ENCODE measurements around the gene COG7. TPM values are rescaled to one million over a fixed set of nuclear protein-coding genes. Genes with fewer than 3 reads are reported as not detected.
"Not testable (repeated sequence)": the region's sequence is repeated elsewhere in the genome, so short reads cannot be mapped to it uniquely, and the experiment has no call there.

COG7 gene
- total RNA-seq, 4 donors from 2014 or later = 6.9 to 18.6 (median 16.0) TPM

- WGBS, 2 donors (ENCODE audit: low coverage in 1 of 2) = 90% methylated on average over 2 of the region's 5 CpGs; no CpG with 5 or more reads in 1 of the 2 donors
- no peak for ATAC-seq
- TF ChIP-seq CTCF (IDR thresholded peaks at IDR 0.05) = no peak
- TF ChIP-seq POLR2AphosphoS5 (IDR thresholded peaks at IDR 0.05) = no peak
- TF ChIP-seq EP300 (IDR thresholded peaks at IDR 0.05) = no peak
- TF ChIP-seq POLR2A (IDR thresholded peaks at IDR 0.05) = no peak
- Histone ChIP-seq H3K4me3 (no peak overlapping the region), H3K36me3 (peaks cover 0 to 100% of the 10 kb centered on the region in 2 donors), H3K9me3 (no peaks in the 10 kb centered on the region), H3K27ac (no peak overlapping the region), H3K27me3 (no peaks in the 10 kb centered on the region), H3K4me1 (no peaks in the 10 kb centered on the region)
Observed at GRCh38 chr16:23486480-23486879, 33.5 kb upstream of the COG7 start.

- peaks cover 0 to 100% of the 10 kb centered on the region in 2 donors for H3K36me3 ChIP-seq
- TF ChIP-seq EP300 (IDR thresholded peaks at IDR 0.05) = no peak
- TF ChIP-seq POLR2A (IDR thresholded peaks at IDR 0.05) = no peak
- TF ChIP-seq CTCF (IDR thresholded peaks at IDR 0.05) = no peak
- no peak for TF ChIP-seq POLR2AphosphoS5 (IDR thresholded peaks at IDR 0.05)
Observed at GRCh38 chr16:23485841-23486240, 32.9 kb upstream of the COG7 start.

GRCh38 chr16:23485257-23485614, 32.2 kb upstream of the COG7 start:
- TF ChIP-seq POLR2A (IDR thresholded peaks at IDR 0.05) (no peak), CTCF (IDR thresholded peaks at IDR 0.05) (no peak), POLR2AphosphoS5 (IDR thresholded peaks at IDR 0.05) (no peak), EP300 (IDR thresholded peaks at IDR 0.05) (no peak)
- Histone ChIP-seq H3K4me3 (no peak overlapping the region), H3K9me3 (no peaks in the 10 kb centered on the region), H3K4me1 (no peaks in the 10 kb centered on the region), H3K27me3 (no peaks in the 10 kb centered on the region), H3K27ac (no peak overlapping the region), H3K36me3 (peaks cover 0 to 100% of the 10 kb centered on the region in 2 donors)
- 75 to 85% methylated on average over 2 of the region's 2 CpGs for WGBS, 2 donors (ENCODE audit: low coverage in 1 of 2)
- no peak for ATAC-seq

More at GRCh38 chr16:23485841-23486240, 32.9 kb upstream of the COG7 start:
- H3K4me1 ChIP-seq = no peaks in the 10 kb centered on the region
- H3K27ac ChIP-seq = no peak overlapping the region
- 90% methylated on average over 3 of the region's 8 CpGs; no CpG with 5 or more reads in 1 of the 2 donors for WGBS, 2 donors (ENCODE audit: low coverage in 1 of 2)
- H3K27me3 ChIP-seq = no peaks in the 10 kb centered on the region
- H3K4me3 ChIP-seq = no peak overlapping the region
- H3K9me3 ChIP-seq = no peaks in the 10 kb centered on the region
- ATAC-seq = no peak

- 68 to 78% methylated on average over 7 to 8 of the region's 8 CpGs for WGBS, 2 donors (ENCODE audit: low coverage in 1 of 2)
- Histone ChIP-seq H3K36me3 (peaks cover 0 to 100% of the 10 kb centered on the region in 2 donors), H3K27ac (no peak overlapping the region), H3K4me1 (no peaks in the 10 kb centered on the region), H3K9me3 (no peaks in the 10 kb centered on the region), H3K27me3 (no peaks in the 10 kb centered on the region), H3K4me3 (no peak overlapping the region)
- TF ChIP-seq POLR2AphosphoS5 (IDR thresholded peaks at IDR 0.05) = no peak
- TF ChIP-seq CTCF (IDR thresholded peaks at IDR 0.05) = no peak
- TF ChIP-seq POLR2A (IDR thresholded peaks at IDR 0.05) = no peak
- TF ChIP-seq EP300 (IDR thresholded peaks at IDR 0.05) = no peak
- ATAC-seq = no peak
Observed at GRCh38 chr16:23484510-23485256, 31.7 kb upstream of the COG7 start.

GRCh38 chr16:23483492-23483891, 30.5 kb upstream of the COG7 start:
- peaks cover 0 to 100% of the 10 kb centered on the region in 2 donors for H3K36me3 ChIP-seq
- H3K9me3 ChIP-seq, H3K4me3 ChIP-seq, ATAC-seq, H3K4me1 ChIP-seq, H3K27me3 ChIP-seq, H3K27ac ChIP-seq: not testable (repeated sequence)
- 76 to 88% methylated on average over 1 to 6 of the region's 8 CpGs for WGBS, 2 donors (ENCODE audit: low coverage in 1 of 2)
